Skeletal muscle tissue (tissue), 4 donors: ENCODE data around the gene LRRC73. TPM values are rescaled to one million over a fixed set of nuclear protein-coding genes. Genes with fewer than 3 reads are reported as not detected.

Experiments used
- H3K27ac ChIP-seq: one replicate; pipeline ENCODE4 v1.7.0; 2013; ENCODE audit warnings: mild to moderate bottlenecking, low read depth, low read length, inconsistent platforms
- H3K27me3 ChIP-seq, 3 donors: one replicate each; pipeline ENCODE4 v1.7.0; 2013; ENCODE audit warnings: low read length in 3 of 3; ENCODE audit not compliant: control insufficient read depth in 3 of 3, insufficient read depth in 3 of 3
- H3K36me3 ChIP-seq, 3 donors: one replicate each; pipeline ENCODE4 v1.7.0; 2013; ENCODE audit warnings: low read length in 3 of 3; ENCODE audit not compliant: control insufficient read depth in 3 of 3, insufficient read depth in 3 of 3
- H3K4me1 ChIP-seq, 3 donors: one replicate each; pipeline ENCODE4 v1.7.0; 2013; ENCODE audit warnings: low read length in 3 of 3, mild to moderate bottlenecking in 3 of 3; ENCODE audit not compliant: control insufficient read depth in 3 of 3, insufficient read depth in 3 of 3
- H3K4me3 ChIP-seq, 3 donors: one replicate each; pipeline ENCODE4 v1.7.0; 2013; ENCODE audit warnings: low read length in 3 of 3
- H3K9ac ChIP-seq, 3 donors: one replicate each; pipeline ENCODE4 v1.7.0; 2013; ENCODE audit warnings: low read length in 3 of 3, mild to moderate bottlenecking in 3 of 3, moderate library complexity in 2 of 3, low read depth in 1 of 3
- H3K9me3 ChIP-seq, 3 donors: one replicate each; pipeline ENCODE4 v1.7.0; 2013; ENCODE audit warnings: low read length in 3 of 3; ENCODE audit not compliant: control insufficient read depth in 3 of 3
- total RNA-seq: library from RNA; depleted of rRNA; stranded (reverse); fragments of >200 nt; gene quantifications from one replicate; pipeline ENCODE4 v1.2.3, GENCODE V29; 2014
- donor health status: Osteomylitis.

Gene LRRC73
- total RNA-seq, 1 donor from 2014 or later, result 0.52 TPM

DNA sequence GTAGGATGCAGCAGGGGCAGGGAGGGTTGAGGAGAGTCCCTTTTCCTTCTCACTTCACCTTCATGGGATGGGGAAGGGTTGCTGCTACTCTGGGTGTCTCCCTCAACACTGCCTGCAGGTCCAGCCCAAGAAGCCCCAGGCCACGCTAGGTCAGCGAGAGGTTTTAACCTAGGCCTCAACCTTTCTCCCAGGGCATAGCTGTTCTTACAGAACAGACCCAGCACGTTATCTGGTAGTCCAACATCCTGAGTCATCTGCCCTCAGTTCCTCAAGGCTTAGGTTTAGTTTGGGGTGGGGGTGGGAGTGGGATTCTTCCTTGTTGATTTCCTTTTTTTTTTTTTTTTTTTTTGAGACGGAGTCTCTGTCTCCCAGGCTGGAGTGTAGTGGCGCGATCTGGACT is 15.8 kb downstream of the LRRC73 start:
- H3K9me3 ChIP-seq, result no peaks in the 10 kb centered on the region
- H3K27me3 ChIP-seq, result no peaks in the 10 kb centered on the region
- H3K4me3 ChIP-seq, result no peak overlapping the region
- no peak overlapping the region for H3K27ac ChIP-seq
- H3K4me1 ChIP-seq, result peaks cover 48 to 62% (median 53%) of the 10 kb centered on the region in 3 donors
- peaks cover 14 to 22% (median 18%) of the 10 kb centered on the region in 3 donors for H3K36me3 ChIP-seq
- H3K9ac ChIP-seq, result no peak overlapping the region

GRCh38 chr6:43493833-43494232 is 16.3 kb downstream of the LRRC73 start:
- H3K36me3 ChIP-seq, result peaks cover 9 to 17% (median 14%) of the 10 kb centered on the region in 3 donors
- no peak overlapping the region for H3K9ac ChIP-seq
- no peak overlapping the region for H3K4me3 ChIP-seq
- no peak overlapping the region for H3K27ac ChIP-seq
- H3K9me3 ChIP-seq, result no peaks in the 10 kb centered on the region
- no peaks in the 10 kb centered on the region for H3K27me3 ChIP-seq
- H3K4me1 ChIP-seq, result peaks cover 50 to 58% (median 52%) of the 10 kb centered on the region in 3 donors

GRCh38 chr6:43493230-43493629 is 16.9 kb downstream of the LRRC73 start:
- H3K36me3 ChIP-seq, result peaks cover 3 to 11% (median 9%) of the 10 kb centered on the region in 3 donors
- no peaks in the 10 kb centered on the region for H3K9me3 ChIP-seq
- H3K4me3 ChIP-seq, result no peak overlapping the region
- H3K27ac ChIP-seq, result peak overlapping the region; percentile 90
- H3K9ac ChIP-seq, result no peak overlapping the region
- H3K4me1 ChIP-seq, result peaks cover 50 to 58% (median 58%) of the 10 kb centered on the region in 3 donors
- H3K27me3 ChIP-seq, result no peaks in the 10 kb centered on the region

- Histone ChIP-seq H3K36me3 (peaks cover 0 to 8% (median 5%) of the 10 kb centered on the region in 3 donors), H3K27ac (peak overlapping the region; percentile 90), H3K4me3 (peak overlapping the region; percentile 49 to 61 (median 49)), H3K9ac (peak overlapping the region in 2 of 3 donors; percentile 57 to 64), H3K27me3 (no peaks in the 10 kb centered on the region), H3K9me3 (no peaks in the 10 kb centered on the region), H3K4me1 (peaks cover 50 to 60% (median 56%) of the 10 kb centered on the region in 3 donors)
These were observed 17.5 kb downstream of the LRRC73 start for GRCh38 chr6:43492673-43493072.

GRCh38 chr6:43491750-43492661 is 18.1 kb downstream of the LRRC73 start:
- Histone ChIP-seq H3K9me3 (no peaks in the 10 kb centered on the region), H3K27ac (peak overlapping the region; percentile 90), H3K4me1 (peaks cover 49 to 59% (median 58%) of the 10 kb centered on the region in 3 donors), H3K36me3 (peaks cover 0 to 7% (median 0%) of the 10 kb centered on the region in 3 donors), H3K27me3 (no peaks in the 10 kb centered on the region), H3K9ac (peak overlapping the region; percentile 54 to 64 (median 57)), H3K4me3 (peak overlapping the region; percentile 49 to 61 (median 49))

DNA sequence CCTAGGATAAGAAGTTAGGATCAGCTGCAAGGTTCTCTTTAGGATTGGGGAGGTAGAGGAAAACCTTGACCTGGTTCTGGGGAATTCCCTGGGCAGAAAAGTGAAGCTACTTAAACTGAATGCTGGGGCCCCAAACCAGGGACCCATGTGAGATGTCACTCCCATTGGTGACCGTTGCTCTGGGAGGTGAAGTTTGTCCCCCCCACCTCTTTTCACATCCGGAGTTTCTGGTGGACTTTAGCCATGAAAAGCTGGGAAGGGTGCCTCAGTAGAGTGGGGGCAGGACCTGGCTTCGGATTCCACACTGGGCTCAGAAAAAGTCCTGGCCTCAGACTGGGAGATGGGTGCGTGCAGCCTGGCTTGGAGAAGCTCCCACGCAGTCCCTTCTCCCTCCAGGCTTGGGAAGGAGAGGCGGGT is 19.6 kb downstream of the LRRC73 start:
- no peak overlapping the region for H3K27ac ChIP-seq
- peaks cover 34 to 51% (median 45%) of the 10 kb centered on the region in 3 donors for H3K4me1 ChIP-seq
- H3K4me3 ChIP-seq, result no peak overlapping the region
- H3K27me3 ChIP-seq, result no peaks in the 10 kb centered on the region
- H3K9ac ChIP-seq, result no peak overlapping the region
- H3K36me3 ChIP-seq, result peaks cover 0 to 9% (median 0%) of the 10 kb centered on the region in 3 donors
- H3K9me3 ChIP-seq, result no peaks in the 10 kb centered on the region

DNA sequence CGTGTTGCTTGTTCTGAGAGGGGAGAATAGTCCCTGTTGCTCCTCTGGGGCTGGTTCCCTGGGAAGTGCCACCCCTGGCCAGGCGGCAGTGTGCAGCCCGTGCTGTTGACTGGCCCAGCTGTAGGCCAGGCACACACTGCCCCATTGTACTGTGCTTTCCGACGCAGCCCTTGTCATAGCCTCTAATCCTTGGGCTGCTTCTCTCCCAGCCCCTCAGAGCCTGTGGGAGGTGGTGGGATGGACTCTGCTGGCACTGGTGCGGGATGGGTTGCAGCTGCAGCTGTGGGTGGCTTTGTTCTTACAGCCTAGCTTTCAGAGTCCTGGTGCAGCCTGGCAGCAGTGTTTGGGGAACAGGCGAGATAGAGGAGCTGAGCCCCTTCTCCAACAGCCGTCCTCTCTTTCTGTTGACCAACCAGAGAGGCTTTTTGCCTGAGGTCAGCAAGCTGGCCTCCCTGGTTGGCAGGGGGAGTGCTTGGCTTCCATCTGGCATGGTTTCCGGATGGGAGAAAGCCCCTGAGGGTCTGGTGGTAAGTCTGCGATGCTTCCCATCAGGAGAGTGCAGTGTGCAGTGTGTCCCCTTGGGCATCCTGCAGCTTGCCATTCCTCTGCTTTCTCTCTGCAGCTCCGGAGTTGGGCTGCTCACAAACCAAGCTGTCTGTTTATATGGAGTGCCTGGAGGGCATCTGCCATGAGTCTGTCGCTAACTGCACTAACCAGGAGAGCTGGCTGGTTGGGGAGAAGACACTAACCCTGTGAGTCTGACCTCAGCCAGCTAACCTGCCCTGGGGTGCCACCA is 20.7 kb downstream of the LRRC73 start:
- Histone ChIP-seq H3K27ac (peak overlapping the region; percentile 61), H3K27me3 (no peaks in the 10 kb centered on the region), H3K4me3 (no peak overlapping the region), H3K4me1 (peaks cover 27 to 42% (median 36%) of the 10 kb centered on the region in 3 donors), H3K9ac (peak overlapping the region in 2 of 3 donors; percentile 40 to 47), H3K36me3 (peaks cover 0 to 6% (median 0%) of the 10 kb centered on the region in 3 donors), H3K9me3 (no peaks in the 10 kb centered on the region)

DNA sequence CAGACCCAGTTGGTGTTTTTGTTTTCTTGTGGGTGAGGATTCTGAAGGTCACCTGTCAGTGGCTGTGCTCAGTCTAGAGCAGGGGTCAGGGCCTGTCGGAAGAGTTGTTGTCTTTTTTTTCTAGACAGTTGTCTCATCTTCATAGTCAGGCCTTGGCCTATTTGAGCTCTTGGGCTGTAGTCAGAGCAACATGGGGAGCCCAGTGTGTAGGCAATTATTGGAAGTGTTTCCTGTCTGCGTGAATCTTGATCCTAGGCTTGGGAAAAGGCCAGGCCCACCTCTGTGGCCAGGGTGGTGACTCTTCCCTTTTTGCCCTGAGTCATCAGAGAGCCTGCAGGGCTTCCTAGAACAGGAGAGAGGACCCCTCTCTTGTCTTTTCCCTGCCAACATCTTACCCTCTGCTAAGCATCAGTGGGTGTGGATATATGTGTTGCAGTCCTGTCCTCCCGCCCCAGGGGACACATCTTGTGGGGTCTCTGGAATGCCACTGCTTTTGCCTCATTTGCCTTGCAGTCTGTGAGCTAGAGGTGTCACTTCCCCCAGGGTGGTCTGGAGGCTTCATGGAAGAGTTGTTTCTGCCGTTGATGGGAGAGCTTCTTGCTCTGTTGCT is 21.4 kb downstream of the LRRC73 start:
- H3K27me3 ChIP-seq, result no peaks in the 10 kb centered on the region
- peaks cover 24 to 42% (median 29%) of the 10 kb centered on the region in 3 donors for H3K4me1 ChIP-seq
- no peak overlapping the region for H3K4me3 ChIP-seq
- no peaks in the 10 kb centered on the region for H3K9me3 ChIP-seq
- peak overlapping the region; percentile 61 for H3K27ac ChIP-seq
- peak overlapping the region in 2 of 3 donors; percentile 40 to 47 for H3K9ac ChIP-seq
- peaks cover 0 to 6% (median 0%) of the 10 kb centered on the region in 3 donors for H3K36me3 ChIP-seq

DNA sequence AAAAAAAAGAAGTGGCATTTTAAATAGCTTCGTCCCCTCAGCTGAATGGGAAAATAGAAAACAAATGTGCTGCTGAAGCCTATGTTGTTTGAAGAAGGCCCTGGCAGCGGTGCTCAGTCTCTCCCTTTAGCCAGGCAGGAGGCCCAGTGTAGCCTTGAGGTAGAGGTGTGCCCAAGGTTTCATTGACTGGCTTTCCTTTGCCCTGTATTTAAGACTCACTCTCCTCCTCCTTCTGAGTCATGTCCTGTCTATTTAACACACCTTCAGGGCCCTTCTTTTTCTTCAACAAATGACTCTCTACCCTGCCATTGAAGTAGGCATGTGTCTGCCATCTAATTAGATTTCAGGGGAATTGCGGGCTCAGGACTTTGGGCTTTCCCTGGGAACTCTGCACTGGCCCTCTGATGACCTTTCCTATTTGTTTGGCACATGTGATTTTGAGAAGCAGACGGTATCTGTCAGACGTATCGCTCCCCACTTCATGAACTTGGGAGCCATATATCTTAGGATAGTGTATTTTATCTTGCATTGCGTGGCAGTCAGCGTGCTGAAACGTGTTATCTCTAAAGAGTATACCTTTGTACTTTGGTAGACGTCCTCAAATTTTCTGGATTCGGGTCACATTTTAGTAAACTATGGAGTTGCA is 28.4 kb downstream of the LRRC73 start:
- no peaks in the 10 kb centered on the region for H3K9me3 ChIP-seq
- peaks cover 16 to 32% (median 20%) of the 10 kb centered on the region in 3 donors for H3K4me1 ChIP-seq
- peaks cover 0 to 5% (median under 1%) of the 10 kb centered on the region in 3 donors for H3K36me3 ChIP-seq
- H3K4me3 ChIP-seq, result no peak overlapping the region
- H3K27ac ChIP-seq, result no peak overlapping the region
- peak overlapping the region in 1 of 3 donors; percentile 9 for H3K9ac ChIP-seq
- no peaks in the 10 kb centered on the region for H3K27me3 ChIP-seq
